NB4 (cell line): ENCODE measurements around the gene FLT1.

Source experiments
- CTCF ChIP-seq: IDR thresholded peaks from one replicate; pipeline ENCODE4 v1.5.1; 2012; ENCODE audit warnings: low read depth, low read length
- MAX ChIP-seq: IDR thresholded peaks from 2 replicates; pipeline ENCODE4 v1.6.1; 2011; ENCODE audit warnings: low read depth, low read length
- MYC ChIP-seq: IDR thresholded peaks from 2 replicates; pipeline ENCODE4 v1.6.1; 2011; ENCODE audit warnings: low read depth, low read length
- POLR2A ChIP-seq: IDR thresholded peaks from 2 replicates; pipeline ENCODE4 v1.6.1; 2011; ENCODE audit warnings: mild to moderate bottlenecking; ENCODE audit not compliant: insufficient read length; ENCODE audit errors: extremely low read depth

- TF ChIP-seq POLR2A: no peak
- TF ChIP-seq MAX: no peak
- TF ChIP-seq CTCF: no peak
- TF ChIP-seq MYC: no peak
Observed at GRCh38 chr13:28535734-28536133, 40.8 kb upstream of the FLT1 start.
